CD4-positive, alpha-beta T cell treated with Interleukin-15 for 4 hours (primary cell): ENCODE data around the gene N4BP2L1.

ENCODE experiments used
- DNase-seq: peaks from one replicate; pipeline ENCODE4 v3.0.0-alpha.2; 2020; ENCODE audit warnings: low spot score

Gene N4BP2L1

GRCh38 chr13:32431361-32431760 lies 3.4 kb upstream of the N4BP2L1 start:
- DNase-seq: no peak

- DNase-seq: no peak
Observed at GRCh38 chr13:32430018-32430747, 2.3 kb upstream of the N4BP2L1 start.

GRCh38 chr13:32429433-32429909 lies 1.5 kb upstream of the N4BP2L1 start:
- DNase-seq: no peak

- DNase-seq: peak; percentile 22
Observed at GRCh38 chr13:32428581-32429432, 877 bp upstream of the N4BP2L1 start.

- peak; percentile 35 for DNase-seq
Observed at GRCh38 chr13:32426990-32427851, 709 bp downstream of the N4BP2L1 start.

- peak; percentile 70 for DNase-seq
Observed at GRCh38 chr13:32426191-32426989, 1.5 kb downstream of the N4BP2L1 start.

GRCh38 chr13:32425158-32425557 lies 2.8 kb downstream of the N4BP2L1 start:
- DNase-seq: no peak

GRCh38 chr13:32423592-32423991 lies 4.3 kb downstream of the N4BP2L1 start:
- no peak for DNase-seq

GRCh38 chr13:32419862-32420261 lies 8.1 kb downstream of the N4BP2L1 start:
- no peak for DNase-seq

GRCh38 chr13:32417995-32418394 lies 9.9 kb downstream of the N4BP2L1 start:
- DNase-seq: no peak

GRCh38 chr13:32415019-32415418 lies 12.9 kb downstream of the N4BP2L1 start:
- DNase-seq: peak; percentile 18

GRCh38 chr13:32414580-32414979 lies 13.3 kb downstream of the N4BP2L1 start:
- DNase-seq: no peak

- no peak for DNase-seq
Observed at GRCh38 chr13:32413284-32413683, 14.6 kb downstream of the N4BP2L1 start.

- no peak for DNase-seq
Observed at GRCh38 chr13:32409561-32410421, 18.1 kb downstream of the N4BP2L1 start.

GRCh38 chr13:32409001-32409313 lies 19.0 kb downstream of the N4BP2L1 start:
- no peak for DNase-seq

- no peak for DNase-seq
Observed at GRCh38 chr13:32408296-32409000, 19.5 kb downstream of the N4BP2L1 start.

- no peak for DNase-seq
Observed at GRCh38 chr13:32407854-32408253, 20.1 kb downstream of the N4BP2L1 start.

GRCh38 chr13:32403108-32403507 lies 24.8 kb downstream of the N4BP2L1 start:
- no peak for DNase-seq

- no peak for DNase-seq
Observed at GRCh38 chr13:32391101-32391619, 36.8 kb downstream of the N4BP2L1 start.

- no peak for DNase-seq
Observed at GRCh38 chr13:32390484-32390883, 37.4 kb downstream of the N4BP2L1 start.
